SK-N-SH (cell line): ENCODE data around the gene STEAP3. TPM values are rescaled to one million over a fixed set of nuclear protein-coding genes. Genes with fewer than 3 reads are reported as not detected.

ENCODE experiments used
- CTCF ChIA-PET: fragments of 300-600, 350-600 bp; formaldehyde crosslinking; extraction: SDS; loops from one replicate; lab custom pipeline; 2021; lab: Yijun Ruan, JAX
- POLR2A ChIA-PET: fragments of 350-600 bp; sonication (Branson Sonifier 250); formaldehyde crosslinking; extraction: SDS; loops from one replicate; lab custom pipeline; 2020; ENCODE audit warnings: antibody characterized with exemption, inconsistent platforms; lab: Yijun Ruan, JAX
- DNase-seq: peaks from one replicate; pipeline ENCODE4 v3.0.0; 2012
- H2AFZ ChIP-seq: fragments of 200-600 bp; sonication (generic); 2 replicates; pipeline ENCODE4 v1.8.1; 2016; ENCODE audit warnings: antibody characterized with exemption, mild to moderate bottlenecking, low read depth
- H3F3A ChIP-seq: fragments of 200-600 bp; sonication (generic); replicated peaks from 2 replicates; pipeline ENCODE3; 2016; ENCODE audit warnings: antibody characterized with exemption, mild to moderate bottlenecking; ENCODE audit not compliant: insufficient read depth
- H3K27ac ChIP-seq, 2 experiments: fragments of 200-500 bp in 1 of 2; fragments of 200-600 bp in 1 of 2; sonication (Bioruptor generic) in 1 of 2; sonication (generic), shearing (Covaris generic) in 1 of 2; 2 replicates each; pipeline versions ENCODE4 v1.5.1 to v1.6.1; 2014 to 2016; ENCODE audit warnings: low read depth in 2 of 2, inconsistent platforms in 1 of 2, low read length in 1 of 2, mild to moderate bottlenecking in 1 of 2, mixed read lengths in 1 of 2
- H3K27me3 ChIP-seq: fragments of 200-600 bp; sonication (generic), shearing (Covaris generic); 2 replicates; pipeline ENCODE4 v1.6.1; 2016; ENCODE audit warnings: mixed run types; ENCODE audit not compliant: insufficient read depth
- H3K36me3 ChIP-seq, 2 experiments: fragments of 200-500 bp in 1 of 2; fragments of 200-600 bp in 1 of 2; sonication (Bioruptor generic) in 1 of 2; sonication (generic) in 1 of 2; replicated peaks in 1 of 2; 2 replicates each; pipeline versions ENCODE3 to v1.5.1; 2014 to 2016; ENCODE audit warnings: low read length in 1 of 2, mild to moderate bottlenecking in 1 of 2; ENCODE audit not compliant: insufficient read depth in 2 of 2, control insufficient read depth in 1 of 2
- H3K4me1 ChIP-seq, 2 experiments: fragments of 200-500 bp in 1 of 2; fragments of 200-600 bp in 1 of 2; sonication (Bioruptor generic) in 1 of 2; sonication (generic), shearing (Covaris generic) in 1 of 2; 2 replicates each; pipeline versions ENCODE4 v1.5.1 to v1.6.1; 2014 to 2016; ENCODE audit warnings: low read depth in 1 of 2, low read length in 1 of 2, mixed run types in 1 of 2; ENCODE audit not compliant: insufficient read depth in 2 of 2, control insufficient read depth in 1 of 2
- H3K4me2 ChIP-seq: fragments of 200-600 bp; sonication (generic), shearing (Covaris generic); 2 replicates; pipeline ENCODE4 v1.6.1; 2017; ENCODE audit warnings: mixed run types
- H3K4me3 ChIP-seq, 2 experiments: fragments of 200-500 bp in 1 of 2; fragments of 200-600 bp in 1 of 2; sonication (Bioruptor generic) in 1 of 2; sonication (generic), shearing (Covaris generic) in 1 of 2; 2 replicates each; pipeline versions ENCODE4 v1.5.1 to v1.8.1; 2014 to 2016; ENCODE audit warnings: low read depth in 2 of 2, inconsistent platforms in 1 of 2, low read length in 1 of 2, mild to moderate bottlenecking in 1 of 2, mixed read lengths in 1 of 2, moderate library complexity in 1 of 2
- H3K79me2 ChIP-seq: fragments of 200-600 bp; sonication (generic); 2 replicates; pipeline ENCODE4 v1.8.1; 2017; ENCODE audit warnings: mild to moderate bottlenecking; ENCODE audit not compliant: insufficient read depth
- H3K9ac ChIP-seq: fragments of 200-600 bp; sonication (generic); 2 replicates; pipeline ENCODE4 v1.6.1; 2017; ENCODE audit warnings: mixed run types
- H3K9me2 ChIP-seq: fragments of 200-600 bp; sonication (generic); 2 replicates; pipeline ENCODE4 v1.6.1; 2017; ENCODE audit warnings: mixed run types
- H3K9me3 ChIP-seq: fragments of 200-600 bp; sonication (generic); 2 replicates; pipeline ENCODE4 v1.6.1; 2017; ENCODE audit warnings: mixed run types, mild to moderate bottlenecking, moderate library complexity
- H4K20me1 ChIP-seq: fragments of 200-600 bp; sonication (generic); 2 replicates; pipeline ENCODE4 v1.6.1; 2017; ENCODE audit warnings: mild to moderate bottlenecking, mixed run types; ENCODE audit not compliant: insufficient read depth
- CHD2 ChIP-seq: fragments of 150-350 bp; IDR thresholded peaks from 2 replicates; pipeline ENCODE4 v1.6.1; 2018; ENCODE audit warnings: low read length; ENCODE audit not compliant: partially characterized antibody
- ELF1 ChIP-seq: IDR thresholded peaks from 2 replicates; pipeline ENCODE4 v1.4.0; 2012
- EP300 ChIP-seq, 2 experiments: IDR thresholded peaks; 2 replicates each; pipeline versions ENCODE4 v1.4.0 to v1.6.1; 2012; ENCODE audit warnings: borderline replicate concordance in 1 of 2, low read depth in 1 of 2, low read length in 1 of 2
- EZH2phosphoT487 ChIP-seq: fragments of 200-600 bp; sonication (generic); IDR thresholded peaks from 2 replicates; pipeline ENCODE4 v1.6.1; 2017; ENCODE audit warnings: low read depth, mixed run types, mild to moderate bottlenecking, antibody characterized with exemption, moderate library complexity, borderline replicate concordance
- FOSL2 ChIP-seq: IDR thresholded peaks from 2 replicates; pipeline ENCODE4 v1.4.0; 2012; ENCODE audit warnings: low read depth, mild to moderate bottlenecking, moderate library complexity, borderline replicate concordance
- FOXJ3 ChIP-seq: sonication (generic); formaldehyde crosslinking; IDR thresholded peaks from 2 replicates; pipeline ENCODE4 v1.5.1; 2020; ENCODE audit warnings: mild to moderate bottlenecking, missing genetic modification reagents
- GABPA ChIP-seq: IDR thresholded peaks from 2 replicates; pipeline ENCODE4 v1.4.0; 2012; ENCODE audit warnings: low read depth, mild to moderate bottlenecking
- MEF2A ChIP-seq: IDR thresholded peaks from 2 replicates; pipeline ENCODE4 v1.4.0; 2012; ENCODE audit warnings: low read depth, borderline replicate concordance
- MXI1 ChIP-seq: IDR thresholded peaks from 2 replicates; pipeline ENCODE4 v1.6.1; 2012; ENCODE audit warnings: mild to moderate bottlenecking, low read depth, low read length, improper control_type of control experiment
- NFIC ChIP-seq: IDR thresholded peaks from 2 replicates; pipeline ENCODE4 v1.4.0; 2012; ENCODE audit warnings: borderline replicate concordance
- NRF1 ChIP-seq: IDR thresholded peaks from 2 replicates; pipeline ENCODE4 v1.6.1; 2012; ENCODE audit warnings: low read depth, mild to moderate bottlenecking, low read length
- POLR2AphosphoS5 ChIP-seq: IDR thresholded peaks from 2 replicates; pipeline ENCODE4 v1.6.1; 2012; ENCODE audit warnings: low read depth, low read length
- RAD21 ChIP-seq: IDR thresholded peaks from 2 replicates; pipeline ENCODE4 v1.6.1; 2012; ENCODE audit warnings: mild to moderate bottlenecking, low read length
- RXRA ChIP-seq: IDR thresholded peaks from 2 replicates; pipeline ENCODE4 v1.4.0; 2012; ENCODE audit warnings: low read depth, mild to moderate bottlenecking, borderline replicate concordance
- SIN3A ChIP-seq: IDR thresholded peaks from 2 replicates; pipeline ENCODE4 v1.6.1; 2012; ENCODE audit warnings: low read depth, mild to moderate bottlenecking, low read length, moderate library complexity, borderline replicate concordance
- SMC3 ChIP-seq: IDR thresholded peaks from 2 replicates; pipeline ENCODE4 v1.6.1; 2012; ENCODE audit warnings: low read depth, low read length, improper control_type of control experiment
- TCF12 ChIP-seq: IDR thresholded peaks from 2 replicates; pipeline ENCODE4 v1.4.0; 2012
- TEAD4 ChIP-seq: IDR thresholded peaks from 2 replicates; pipeline ENCODE4 v1.4.0; 2012; ENCODE audit warnings: mild to moderate bottlenecking, borderline replicate concordance; ENCODE audit not compliant: insufficient read depth
- WGBS: methylation state at CpG from one replicate; pipeline ENCODE4 v1.1.6; 2017; ENCODE audit warnings: low lambda C conversion rate; 5-methylcytosine and 5-hydroxymethylcytosine counted together
- polyA plus RNA-seq, 3 experiments: library from polyadenylated mRNA; depleted of rRNA; stranded (reverse); fragments of >200 nt; gene quantifications; 2 replicates each; pipeline ENCODE4 v1.2.3, GENCODE V29; 2012
- TF ChIP-seq, protein P1 (sequence below): IDR thresholded peaks from 2 replicates; pipeline ENCODE4 v1.4.0; 2012; ENCODE audit warnings: low read depth, borderline replicate concordance
- TF ChIP-seq, protein P2 (sequence below): IDR thresholded peaks from 2 replicates; pipeline ENCODE4; 2012
- TF ChIP-seq, protein P3 (sequence below): fragments of 150-350 bp; IDR thresholded peaks from 2 replicates; pipeline ENCODE4 v1.6.1; 2017; ENCODE audit warnings: antibody characterized with exemption, low read length, low read depth, borderline replicate concordance
- TF ChIP-seq, protein P4 (sequence below): IDR thresholded peaks from 2 replicates; pipeline ENCODE4 v1.4.0; 2012; ENCODE audit warnings: low read depth
- TF ChIP-seq, protein P5 (sequence below): IDR thresholded peaks from 2 replicates; pipeline ENCODE4 v1.4.0; 2012; ENCODE audit warnings: low read depth, borderline replicate concordance
- TF ChIP-seq, protein P6 (sequence below): fragments of 150-350 bp; IDR thresholded peaks from 2 replicates; pipeline ENCODE4 v1.6.1; 2016; ENCODE audit warnings: mild to moderate bottlenecking, low read depth, low read length

Gene STEAP3
- polyA plus RNA-seq, 1 of the 3 experiments (the other 2 are of a cell fraction) = 30.6 TPM

DNA sequence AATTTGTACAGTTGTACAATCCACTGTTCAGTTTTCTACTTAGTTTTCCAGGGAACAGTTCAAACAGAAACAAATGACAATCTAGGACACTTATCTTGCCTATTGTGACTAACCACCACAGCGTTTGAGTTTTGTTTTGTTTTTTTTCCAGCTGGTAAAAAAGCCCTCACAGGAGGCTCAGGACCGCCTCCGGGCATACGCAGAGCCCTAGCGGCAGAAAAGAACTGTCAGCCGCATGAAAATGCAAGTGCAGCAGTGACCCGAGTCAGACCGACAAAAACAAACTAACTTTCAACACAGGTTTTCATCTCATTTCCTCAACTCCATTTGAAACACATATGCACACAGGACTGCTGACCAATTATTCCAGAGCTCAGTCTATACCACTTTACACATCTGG lies 68.6 kb downstream of the STEAP3 start:
- H3K79me2 ChIP-seq = no peaks in the 10 kb centered on the region
- no peaks in the 10 kb centered on the region for H3F3A ChIP-seq
- no peak overlapping the region for H3K9ac ChIP-seq
- TF ChIP-seq POLR2AphosphoS5 = no peak
- no peak for TF ChIP-seq NFIC
- TF ChIP-seq CHD2 = no peak
- TF ChIP-seq TEAD4 = no peak
- TF ChIP-seq RXRA = no peak
- TF ChIP-seq TCF12 = no peak
- TF ChIP-seq EP300 (IDR thresholded peaks at IDR 0.05; ENCODE audit: borderline replicate concordance in 1 of 2, low read depth in 1 of 2, low read length in 1 of 2) = no peak
- no peak for TF ChIP-seq EZH2phosphoT487
- no peak for TF ChIP-seq FOXJ3 (CRISPR knock-in tag)
- TF ChIP-seq ELF1 = no peak
- TF ChIP-seq, protein P1, sequence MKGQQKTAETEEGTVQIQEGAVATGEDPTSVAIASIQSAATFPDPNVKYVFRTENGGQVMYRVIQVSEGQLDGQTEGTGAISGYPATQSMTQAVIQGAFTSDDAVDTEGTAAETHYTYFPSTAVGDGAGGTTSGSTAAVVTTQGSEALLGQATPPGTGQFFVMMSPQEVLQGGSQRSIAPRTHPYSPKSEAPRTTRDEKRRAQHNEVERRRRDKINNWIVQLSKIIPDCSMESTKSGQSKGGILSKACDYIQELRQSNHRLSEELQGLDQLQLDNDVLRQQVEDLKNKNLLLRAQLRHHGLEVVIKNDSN = no peak
- TF ChIP-seq, protein P2, sequence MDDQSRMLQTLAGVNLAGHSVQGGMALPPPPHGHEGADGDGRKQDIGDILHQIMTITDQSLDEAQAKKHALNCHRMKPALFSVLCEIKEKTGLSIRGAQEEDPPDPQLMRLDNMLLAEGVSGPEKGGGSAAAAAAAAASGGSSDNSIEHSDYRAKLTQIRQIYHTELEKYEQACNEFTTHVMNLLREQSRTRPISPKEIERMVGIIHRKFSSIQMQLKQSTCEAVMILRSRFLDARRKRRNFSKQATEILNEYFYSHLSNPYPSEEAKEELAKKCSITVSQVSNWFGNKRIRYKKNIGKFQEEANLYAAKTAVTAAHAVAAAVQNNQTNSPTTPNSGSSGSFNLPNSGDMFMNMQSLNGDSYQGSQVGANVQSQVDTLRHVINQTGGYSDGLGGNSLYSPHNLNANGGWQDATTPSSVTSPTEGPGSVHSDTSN = no peak
- no peak for TF ChIP-seq NRF1
- no peaks in the 10 kb centered on the region for H3K9me3 ChIP-seq
- no peaks in the 10 kb centered on the region for H3K4me1 ChIP-seq
- CTCF ChIA-PET = interaction anchor here (1.0 to 5.1 kb wide), 7 partner anchors 20 to 410 kb away, joined by 3 to 32 read pairs (median 7); partner anchors contain the start of gene STEAP3
- no peaks in the 10 kb centered on the region for H3K27me3 ChIP-seq
- H3K36me3 ChIP-seq = peaks cover 0 to 3% of the 10 kb centered on the region in 2 experiments
- DNase-seq = no peak
- no peak overlapping the region for H3K4me2 ChIP-seq
- H2AFZ ChIP-seq = no peak overlapping the region
- H3K4me3 ChIP-seq = no peak overlapping the region
- no peaks in the 10 kb centered on the region for H3K9me2 ChIP-seq
- H4K20me1 ChIP-seq = no peaks in the 10 kb centered on the region
- 84% methylated on average over 8 of the region's 8 CpGs for WGBS
- no peak overlapping the region for H3K27ac ChIP-seq
- POLR2A ChIA-PET = no interaction called here

DNA sequence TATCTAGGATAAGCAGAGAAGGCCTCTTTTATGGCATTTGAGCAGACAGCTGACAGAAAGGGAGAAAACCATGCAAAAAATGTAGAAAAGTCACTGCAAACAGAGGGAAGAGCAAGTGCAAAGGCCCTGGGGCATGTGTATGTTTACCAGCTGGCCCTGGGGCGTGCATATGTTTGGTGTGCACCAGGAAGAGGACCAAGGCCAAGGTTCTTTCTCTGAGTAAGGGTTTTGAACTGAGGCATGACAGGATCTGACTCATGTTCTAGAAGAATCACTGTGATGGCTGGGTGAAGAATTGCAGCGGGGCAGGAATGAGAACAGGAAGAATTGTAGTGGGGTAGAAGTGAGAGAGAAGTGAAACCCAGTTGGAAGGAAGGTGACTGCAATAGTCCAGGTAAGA lies 69.6 kb downstream of the STEAP3 start:
- no peak for TF ChIP-seq SIN3A
- no peak for TF ChIP-seq RAD21
- TF ChIP-seq, protein P3, sequence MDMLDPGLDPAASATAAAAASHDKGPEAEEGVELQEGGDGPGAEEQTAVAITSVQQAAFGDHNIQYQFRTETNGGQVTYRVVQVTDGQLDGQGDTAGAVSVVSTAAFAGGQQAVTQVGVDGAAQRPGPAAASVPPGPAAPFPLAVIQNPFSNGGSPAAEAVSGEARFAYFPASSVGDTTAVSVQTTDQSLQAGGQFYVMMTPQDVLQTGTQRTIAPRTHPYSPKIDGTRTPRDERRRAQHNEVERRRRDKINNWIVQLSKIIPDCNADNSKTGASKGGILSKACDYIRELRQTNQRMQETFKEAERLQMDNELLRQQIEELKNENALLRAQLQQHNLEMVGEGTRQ = no peak
- TF ChIP-seq, protein P4, sequence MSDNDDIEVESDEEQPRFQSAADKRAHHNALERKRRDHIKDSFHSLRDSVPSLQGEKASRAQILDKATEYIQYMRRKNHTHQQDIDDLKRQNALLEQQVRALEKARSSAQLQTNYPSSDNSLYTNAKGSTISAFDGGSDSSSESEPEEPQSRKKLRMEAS = no peak
- TF ChIP-seq CHD2 = no peak
- no peak for TF ChIP-seq MEF2A
- no peak for TF ChIP-seq EP300 (IDR thresholded peaks at IDR 0.05; ENCODE audit: borderline replicate concordance in 1 of 2, low read depth in 1 of 2, low read length in 1 of 2)
- no peak for TF ChIP-seq FOSL2
- TF ChIP-seq, protein P5, sequence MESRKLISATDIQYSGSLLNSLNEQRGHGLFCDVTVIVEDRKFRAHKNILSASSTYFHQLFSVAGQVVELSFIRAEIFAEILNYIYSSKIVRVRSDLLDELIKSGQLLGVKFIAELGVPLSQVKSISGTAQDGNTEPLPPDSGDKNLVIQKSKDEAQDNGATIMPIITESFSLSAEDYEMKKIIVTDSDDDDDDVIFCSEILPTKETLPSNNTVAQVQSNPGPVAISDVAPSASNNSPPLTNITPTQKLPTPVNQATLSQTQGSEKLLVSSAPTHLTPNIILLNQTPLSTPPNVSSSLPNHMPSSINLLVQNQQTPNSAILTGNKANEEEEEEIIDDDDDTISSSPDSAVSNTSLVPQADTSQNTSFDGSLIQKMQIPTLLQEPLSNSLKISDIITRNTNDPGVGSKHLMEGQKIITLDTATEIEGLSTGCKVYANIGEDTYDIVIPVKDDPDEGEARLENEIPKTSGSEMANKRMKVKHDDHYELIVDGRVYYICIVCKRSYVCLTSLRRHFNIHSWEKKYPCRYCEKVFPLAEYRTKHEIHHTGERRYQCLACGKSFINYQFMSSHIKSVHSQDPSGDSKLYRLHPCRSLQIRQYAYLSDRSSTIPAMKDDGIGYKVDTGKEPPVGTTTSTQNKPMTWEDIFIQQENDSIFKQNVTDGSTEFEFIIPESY = no peak
- TF ChIP-seq MXI1 = no peak
- no peak for TF ChIP-seq GABPA
- no peak for TF ChIP-seq FOXJ3 (CRISPR knock-in tag)
- TF ChIP-seq, protein P6, sequence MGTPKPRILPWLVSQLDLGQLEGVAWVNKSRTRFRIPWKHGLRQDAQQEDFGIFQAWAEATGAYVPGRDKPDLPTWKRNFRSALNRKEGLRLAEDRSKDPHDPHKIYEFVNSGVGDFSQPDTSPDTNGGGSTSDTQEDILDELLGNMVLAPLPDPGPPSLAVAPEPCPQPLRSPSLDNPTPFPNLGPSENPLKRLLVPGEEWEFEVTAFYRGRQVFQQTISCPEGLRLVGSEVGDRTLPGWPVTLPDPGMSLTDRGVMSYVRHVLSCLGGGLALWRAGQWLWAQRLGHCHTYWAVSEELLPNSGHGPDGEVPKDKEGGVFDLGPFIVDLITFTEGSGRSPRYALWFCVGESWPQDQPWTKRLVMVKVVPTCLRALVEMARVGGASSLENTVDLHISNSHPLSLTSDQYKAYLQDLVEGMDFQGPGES = no peak
- no peak for TF ChIP-seq SMC3
- H3K9me3 ChIP-seq = no peaks in the 10 kb centered on the region
- no peak overlapping the region for H3K4me3 ChIP-seq
- H3K27ac ChIP-seq = no peak overlapping the region
- 84% methylated on average over 2 of the region's 2 CpGs for WGBS
- H3K9me2 ChIP-seq = no peaks in the 10 kb centered on the region
- H3F3A ChIP-seq = no peaks in the 10 kb centered on the region
- POLR2A ChIA-PET = no interaction called here
- no peaks in the 10 kb centered on the region for H3K79me2 ChIP-seq
- H2AFZ ChIP-seq = no peak overlapping the region
- H4K20me1 ChIP-seq = no peaks in the 10 kb centered on the region
- no peaks in the 10 kb centered on the region for H3K27me3 ChIP-seq
- no peak overlapping the region for H3K9ac ChIP-seq
- H3K4me2 ChIP-seq = no peak overlapping the region
- H3K4me1 ChIP-seq = no peaks in the 10 kb centered on the region
- H3K36me3 ChIP-seq = peaks cover 0 to 3% of the 10 kb centered on the region in 2 experiments
- no peak for DNase-seq
- CTCF ChIA-PET = interaction anchor here (1.0 to 3.5 kb wide), 3 partner anchors 19 to 412 kb away, joined by 3 to 16 read pairs (median 3); no protein-coding TSS in a partner anchor
